SK-N-SH (cell line): ENCODE data around the gene CDH18. TPM values are rescaled to one million over a fixed set of nuclear protein-coding genes. Genes with fewer than 3 reads are reported as not detected.

Experiments
- CTCF ChIA-PET: fragments of 300-600, 350-600 bp; formaldehyde crosslinking; extraction: SDS; loops from one replicate; lab custom pipeline; 2021; lab: Yijun Ruan, JAX
- POLR2A ChIA-PET: fragments of 350-600 bp; sonication (Branson Sonifier 250); formaldehyde crosslinking; extraction: SDS; loops from one replicate; lab custom pipeline; 2020; ENCODE audit warnings: antibody characterized with exemption, inconsistent platforms; lab: Yijun Ruan, JAX
- DNase-seq: peaks from one replicate; pipeline ENCODE4 v3.0.0; 2012
- H2AFZ ChIP-seq: fragments of 200-600 bp; sonication (generic); 2 replicates; pipeline ENCODE4 v1.8.1; 2016; ENCODE audit warnings: antibody characterized with exemption, mild to moderate bottlenecking, low read depth
- H3F3A ChIP-seq: fragments of 200-600 bp; sonication (generic); replicated peaks from 2 replicates; pipeline ENCODE3; 2016; ENCODE audit warnings: antibody characterized with exemption, mild to moderate bottlenecking; ENCODE audit not compliant: insufficient read depth
- H3K27ac ChIP-seq, 2 experiments: fragments of 200-500 bp in 1 of 2; fragments of 200-600 bp in 1 of 2; sonication (Bioruptor generic) in 1 of 2; sonication (generic), shearing (Covaris generic) in 1 of 2; 2 replicates each; pipeline versions ENCODE4 v1.5.1 to v1.6.1; 2014 to 2016; ENCODE audit warnings: low read depth in 2 of 2, inconsistent platforms in 1 of 2, low read length in 1 of 2, mild to moderate bottlenecking in 1 of 2, mixed read lengths in 1 of 2
- H3K27me3 ChIP-seq: fragments of 200-600 bp; sonication (generic), shearing (Covaris generic); 2 replicates; pipeline ENCODE4 v1.6.1; 2016; ENCODE audit warnings: mixed run types; ENCODE audit not compliant: insufficient read depth
- H3K36me3 ChIP-seq, 2 experiments: fragments of 200-500 bp in 1 of 2; fragments of 200-600 bp in 1 of 2; sonication (Bioruptor generic) in 1 of 2; sonication (generic) in 1 of 2; replicated peaks in 1 of 2; 2 replicates each; pipeline versions ENCODE3 to v1.5.1; 2014 to 2016; ENCODE audit warnings: low read length in 1 of 2, mild to moderate bottlenecking in 1 of 2; ENCODE audit not compliant: insufficient read depth in 2 of 2, control insufficient read depth in 1 of 2
- H3K4me1 ChIP-seq, 2 experiments: fragments of 200-500 bp in 1 of 2; fragments of 200-600 bp in 1 of 2; sonication (Bioruptor generic) in 1 of 2; sonication (generic), shearing (Covaris generic) in 1 of 2; 2 replicates each; pipeline versions ENCODE4 v1.5.1 to v1.6.1; 2014 to 2016; ENCODE audit warnings: low read depth in 1 of 2, low read length in 1 of 2, mixed run types in 1 of 2; ENCODE audit not compliant: insufficient read depth in 2 of 2, control insufficient read depth in 1 of 2
- H3K4me2 ChIP-seq: fragments of 200-600 bp; sonication (generic), shearing (Covaris generic); 2 replicates; pipeline ENCODE4 v1.6.1; 2017; ENCODE audit warnings: mixed run types
- H3K4me3 ChIP-seq, 2 experiments: fragments of 200-500 bp in 1 of 2; fragments of 200-600 bp in 1 of 2; sonication (Bioruptor generic) in 1 of 2; sonication (generic), shearing (Covaris generic) in 1 of 2; 2 replicates each; pipeline versions ENCODE4 v1.5.1 to v1.8.1; 2014 to 2016; ENCODE audit warnings: low read depth in 2 of 2, inconsistent platforms in 1 of 2, low read length in 1 of 2, mild to moderate bottlenecking in 1 of 2, mixed read lengths in 1 of 2, moderate library complexity in 1 of 2
- H3K79me2 ChIP-seq: fragments of 200-600 bp; sonication (generic); 2 replicates; pipeline ENCODE4 v1.8.1; 2017; ENCODE audit warnings: mild to moderate bottlenecking; ENCODE audit not compliant: insufficient read depth
- H3K9ac ChIP-seq: fragments of 200-600 bp; sonication (generic); 2 replicates; pipeline ENCODE4 v1.6.1; 2017; ENCODE audit warnings: mixed run types
- H3K9me2 ChIP-seq: fragments of 200-600 bp; sonication (generic); 2 replicates; pipeline ENCODE4 v1.6.1; 2017; ENCODE audit warnings: mixed run types
- H3K9me3 ChIP-seq: fragments of 200-600 bp; sonication (generic); 2 replicates; pipeline ENCODE4 v1.6.1; 2017; ENCODE audit warnings: mixed run types, mild to moderate bottlenecking, moderate library complexity
- H4K20me1 ChIP-seq: fragments of 200-600 bp; sonication (generic); 2 replicates; pipeline ENCODE4 v1.6.1; 2017; ENCODE audit warnings: mild to moderate bottlenecking, mixed run types; ENCODE audit not compliant: insufficient read depth
- EZH2phosphoT487 ChIP-seq: fragments of 200-600 bp; sonication (generic); IDR thresholded peaks from 2 replicates; pipeline ENCODE4 v1.6.1; 2017; ENCODE audit warnings: low read depth, mixed run types, mild to moderate bottlenecking, antibody characterized with exemption, moderate library complexity, borderline replicate concordance
- FOSL2 ChIP-seq: IDR thresholded peaks from 2 replicates; pipeline ENCODE4 v1.4.0; 2012; ENCODE audit warnings: low read depth, mild to moderate bottlenecking, moderate library complexity, borderline replicate concordance
- FOXJ3 ChIP-seq: sonication (generic); formaldehyde crosslinking; IDR thresholded peaks from 2 replicates; pipeline ENCODE4 v1.5.1; 2020; ENCODE audit warnings: mild to moderate bottlenecking, missing genetic modification reagents
- FOXM1 ChIP-seq: IDR thresholded peaks from 2 replicates; pipeline ENCODE4 v1.4.0; 2012; ENCODE audit warnings: low read depth, mild to moderate bottlenecking
- GATA2 ChIP-seq: sonication (generic); formaldehyde crosslinking; IDR thresholded peaks from 2 replicates; pipeline ENCODE4 v1.5.0; 2020; ENCODE audit warnings: mild to moderate bottlenecking, missing genetic modification reagents
- NRF1 ChIP-seq: IDR thresholded peaks from 2 replicates; pipeline ENCODE4 v1.6.1; 2012; ENCODE audit warnings: low read depth, mild to moderate bottlenecking, low read length
- RAD21 ChIP-seq: IDR thresholded peaks from 2 replicates; pipeline ENCODE4 v1.6.1; 2012; ENCODE audit warnings: mild to moderate bottlenecking, low read length
- SIN3A ChIP-seq: IDR thresholded peaks from 2 replicates; pipeline ENCODE4 v1.6.1; 2012; ENCODE audit warnings: low read depth, mild to moderate bottlenecking, low read length, moderate library complexity, borderline replicate concordance
- TAF1 ChIP-seq: IDR thresholded peaks from 2 replicates; pipeline ENCODE4 v1.6.1; 2012; ENCODE audit warnings: low read depth, mild to moderate bottlenecking, low read length, moderate library complexity, borderline replicate concordance
- TCF12 ChIP-seq: IDR thresholded peaks from 2 replicates; pipeline ENCODE4 v1.4.0; 2012
- TEAD4 ChIP-seq: IDR thresholded peaks from 2 replicates; pipeline ENCODE4 v1.4.0; 2012; ENCODE audit warnings: mild to moderate bottlenecking, borderline replicate concordance; ENCODE audit not compliant: insufficient read depth
- USF1 ChIP-seq: IDR thresholded peaks from 2 replicates; pipeline ENCODE4 v1.4.0; 2012; ENCODE audit warnings: low read depth, borderline replicate concordance
- WGBS: methylation state at CpG from one replicate; pipeline ENCODE4 v1.1.6; 2017; ENCODE audit warnings: low lambda C conversion rate; 5-methylcytosine and 5-hydroxymethylcytosine counted together
- polyA plus RNA-seq, 3 experiments: library from polyadenylated mRNA; depleted of rRNA; stranded (reverse); fragments of >200 nt; gene quantifications; 2 replicates each; pipeline ENCODE4 v1.2.3, GENCODE V29; 2012
- TF ChIP-seq, protein P1 (sequence below): IDR thresholded peaks from 2 replicates; pipeline ENCODE4; 2012
- TF ChIP-seq, protein P2 (sequence below): IDR thresholded peaks from 2 replicates; pipeline ENCODE4 v1.4.0; 2012; ENCODE audit warnings: low read depth, borderline replicate concordance
- TF ChIP-seq, protein P3 (sequence below): fragments of 150-350 bp; IDR thresholded peaks from 2 replicates; pipeline ENCODE4 v1.6.1; 2016; ENCODE audit warnings: mild to moderate bottlenecking, low read depth, low read length
- TF ChIP-seq, protein P4 (sequence below): fragments of 150-350 bp; IDR thresholded peaks from 2 replicates; pipeline ENCODE4 v1.6.1; 2017; ENCODE audit warnings: antibody characterized with exemption, low read length, low read depth, borderline replicate concordance

CDH18 gene
- polyA plus RNA-seq, 1 of the 3 experiments (the other 2 are of a cell fraction) = 6.0 TPM

GRCh38 chr5:19986031-19986619 lies 1.9 kb downstream of the CDH18 start:
- Histone ChIP-seq H3K36me3 (no peaks in the 10 kb centered on the region), H3K4me2 (peak overlapping the region; percentile 66; the same call in 1 of the 2 replicates), H4K20me1 (no peaks in the 10 kb centered on the region), H3K4me1 (no peaks in the 10 kb centered on the region), H3K9ac (no peak overlapping the region), H3K27ac (peak overlapping the region in 1 of 2 experiments; percentile 20; a peak in 1 of 4 replicates), H2AFZ (no peak overlapping the region), H3K4me3 (peak overlapping the region in 1 of 2 experiments; percentile 68; a peak in 1 of 4 replicates), H3K27me3 (peaks cover 11% of the 10 kb centered on the region; the same call in 1 of the 2 replicates), H3K9me3 (no peaks in the 10 kb centered on the region), H3K79me2 (peaks cover 3% of the 10 kb centered on the region; the same call in 1 of the 2 replicates), H3K9me2 (no peaks in the 10 kb centered on the region), H3F3A (no peaks in the 10 kb centered on the region)
- DNase-seq = no peak
- WGBS = 6% methylated on average over 1 of the region's 1 CpG
- CTCF ChIA-PET = no interaction called here
- TF ChIP-seq FOSL2 (no peak), SIN3A (no peak), USF1 (no peak), TEAD4 (no peak), TCF12 (peak; percentile 39)
- TF ChIP-seq, protein P1, sequence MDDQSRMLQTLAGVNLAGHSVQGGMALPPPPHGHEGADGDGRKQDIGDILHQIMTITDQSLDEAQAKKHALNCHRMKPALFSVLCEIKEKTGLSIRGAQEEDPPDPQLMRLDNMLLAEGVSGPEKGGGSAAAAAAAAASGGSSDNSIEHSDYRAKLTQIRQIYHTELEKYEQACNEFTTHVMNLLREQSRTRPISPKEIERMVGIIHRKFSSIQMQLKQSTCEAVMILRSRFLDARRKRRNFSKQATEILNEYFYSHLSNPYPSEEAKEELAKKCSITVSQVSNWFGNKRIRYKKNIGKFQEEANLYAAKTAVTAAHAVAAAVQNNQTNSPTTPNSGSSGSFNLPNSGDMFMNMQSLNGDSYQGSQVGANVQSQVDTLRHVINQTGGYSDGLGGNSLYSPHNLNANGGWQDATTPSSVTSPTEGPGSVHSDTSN = peak; percentile 33
- POLR2A ChIA-PET = no interaction called here

DNA sequence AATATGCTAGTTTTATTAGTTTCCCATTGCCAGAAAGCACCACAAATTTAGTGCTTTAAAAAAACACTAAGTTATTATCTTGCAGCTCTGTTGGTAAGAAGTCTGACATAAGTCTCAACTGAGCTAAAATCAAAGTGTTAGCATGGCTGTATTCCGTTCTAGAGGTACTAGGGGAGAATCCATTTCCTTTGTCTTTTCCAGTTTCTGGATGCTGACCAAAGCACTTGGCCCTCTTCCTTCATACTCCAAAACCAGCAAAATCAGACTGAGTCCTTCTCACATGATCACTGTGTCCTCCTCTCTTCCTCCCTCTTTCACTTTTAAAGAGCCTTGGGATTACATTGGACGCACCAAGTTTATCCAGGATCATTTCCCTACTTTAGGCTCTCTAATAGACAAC lies 9.5 kb downstream of the CDH18 start:
- H3K27ac ChIP-seq = no peak overlapping the region
- ChIA-PET POLR2A (no interaction called here), CTCF (no interaction called here)
- H3K9me3 ChIP-seq = no peaks in the 10 kb centered on the region
- H2AFZ ChIP-seq = no peak overlapping the region
- no peak overlapping the region for H3K4me2 ChIP-seq
- H3F3A ChIP-seq = no peaks in the 10 kb centered on the region
- H3K36me3 ChIP-seq = no peaks in the 10 kb centered on the region
- H4K20me1 ChIP-seq = no peaks in the 10 kb centered on the region
- TF ChIP-seq, protein P2, sequence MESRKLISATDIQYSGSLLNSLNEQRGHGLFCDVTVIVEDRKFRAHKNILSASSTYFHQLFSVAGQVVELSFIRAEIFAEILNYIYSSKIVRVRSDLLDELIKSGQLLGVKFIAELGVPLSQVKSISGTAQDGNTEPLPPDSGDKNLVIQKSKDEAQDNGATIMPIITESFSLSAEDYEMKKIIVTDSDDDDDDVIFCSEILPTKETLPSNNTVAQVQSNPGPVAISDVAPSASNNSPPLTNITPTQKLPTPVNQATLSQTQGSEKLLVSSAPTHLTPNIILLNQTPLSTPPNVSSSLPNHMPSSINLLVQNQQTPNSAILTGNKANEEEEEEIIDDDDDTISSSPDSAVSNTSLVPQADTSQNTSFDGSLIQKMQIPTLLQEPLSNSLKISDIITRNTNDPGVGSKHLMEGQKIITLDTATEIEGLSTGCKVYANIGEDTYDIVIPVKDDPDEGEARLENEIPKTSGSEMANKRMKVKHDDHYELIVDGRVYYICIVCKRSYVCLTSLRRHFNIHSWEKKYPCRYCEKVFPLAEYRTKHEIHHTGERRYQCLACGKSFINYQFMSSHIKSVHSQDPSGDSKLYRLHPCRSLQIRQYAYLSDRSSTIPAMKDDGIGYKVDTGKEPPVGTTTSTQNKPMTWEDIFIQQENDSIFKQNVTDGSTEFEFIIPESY = no peak
- TF ChIP-seq, protein P3, sequence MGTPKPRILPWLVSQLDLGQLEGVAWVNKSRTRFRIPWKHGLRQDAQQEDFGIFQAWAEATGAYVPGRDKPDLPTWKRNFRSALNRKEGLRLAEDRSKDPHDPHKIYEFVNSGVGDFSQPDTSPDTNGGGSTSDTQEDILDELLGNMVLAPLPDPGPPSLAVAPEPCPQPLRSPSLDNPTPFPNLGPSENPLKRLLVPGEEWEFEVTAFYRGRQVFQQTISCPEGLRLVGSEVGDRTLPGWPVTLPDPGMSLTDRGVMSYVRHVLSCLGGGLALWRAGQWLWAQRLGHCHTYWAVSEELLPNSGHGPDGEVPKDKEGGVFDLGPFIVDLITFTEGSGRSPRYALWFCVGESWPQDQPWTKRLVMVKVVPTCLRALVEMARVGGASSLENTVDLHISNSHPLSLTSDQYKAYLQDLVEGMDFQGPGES = no peak
- no peak for TF ChIP-seq GATA2
- no peak for TF ChIP-seq EZH2phosphoT487
- no peak for TF ChIP-seq TAF1
- TF ChIP-seq, protein P4, sequence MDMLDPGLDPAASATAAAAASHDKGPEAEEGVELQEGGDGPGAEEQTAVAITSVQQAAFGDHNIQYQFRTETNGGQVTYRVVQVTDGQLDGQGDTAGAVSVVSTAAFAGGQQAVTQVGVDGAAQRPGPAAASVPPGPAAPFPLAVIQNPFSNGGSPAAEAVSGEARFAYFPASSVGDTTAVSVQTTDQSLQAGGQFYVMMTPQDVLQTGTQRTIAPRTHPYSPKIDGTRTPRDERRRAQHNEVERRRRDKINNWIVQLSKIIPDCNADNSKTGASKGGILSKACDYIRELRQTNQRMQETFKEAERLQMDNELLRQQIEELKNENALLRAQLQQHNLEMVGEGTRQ = no peak
- no peak for TF ChIP-seq NRF1
- TF ChIP-seq FOXM1 = no peak
- no peak for TF ChIP-seq FOXJ3 (CRISPR knock-in tag)
- no peak for TF ChIP-seq RAD21
- H3K4me3 ChIP-seq = no peak overlapping the region
- no peak overlapping the region for H3K9ac ChIP-seq
- H3K79me2 ChIP-seq = no peaks in the 10 kb centered on the region
- H3K4me1 ChIP-seq = no peaks in the 10 kb centered on the region
- H3K9me2 ChIP-seq = no peaks in the 10 kb centered on the region
- 33% methylated on average over 2 of the region's 2 CpGs for WGBS
- no peaks in the 10 kb centered on the region for H3K27me3 ChIP-seq
- no peak for DNase-seq
